Activated CD4-positive, alpha-beta T cell treated with anti-CD3 and anti-CD28 coated beads, Interleukin-2, amount 10 ng/mL, durations not matched to agents 24 days and 14 days (primary cell): Measurements from ENCODE around the gene ZSCAN21. TPM values are rescaled to one million over a fixed set of nuclear protein-coding genes. Genes with fewer than 3 reads are reported as not detected.

Source experiments
- DNase-seq: peaks from one replicate; pipeline ENCODE4 v3.0.0; 2022
- H3K27ac Mint-ChIP-seq: one replicate; pipeline ENCODE4 v1.8.0; 2022; ENCODE audit warnings: mild to moderate bottlenecking, mixed read lengths
- H3K27me3 Mint-ChIP-seq: one replicate; pipeline ENCODE4 v1.8.0; 2022; ENCODE audit warnings: mixed read lengths
- H3K36me3 Mint-ChIP-seq: one replicate; pipeline ENCODE4 v1.8.0; 2022; ENCODE audit warnings: low read depth, mild to moderate bottlenecking, mixed read lengths
- H3K4me1 Mint-ChIP-seq: one replicate; pipeline ENCODE4 v1.8.0; 2021; ENCODE audit warnings: mixed read lengths
- H3K4me3 Mint-ChIP-seq: one replicate; pipeline ENCODE4 v1.8.0; 2022; ENCODE audit warnings: mild to moderate bottlenecking, moderate library complexity, mixed read lengths
- H3K9me3 Mint-ChIP-seq: one replicate; pipeline ENCODE4 v1.8.0; 2021; ENCODE audit warnings: mixed read lengths
- intact Hi-C: fragments of 100-400 bp; cut with micrococcal nuclease; formaldehyde crosslinking; loops from one replicate; pipeline ENCODE4 v1.15.1; 2023
- total RNA-seq: library from RNA; stranded (reverse); gene quantifications from 2 replicates; pipeline ENCODE4 v1.2.3, GENCODE V29; 2022

ZSCAN21 gene
- total RNA-seq, 1 donor from 2014 or later: 8.0 TPM

DNA sequence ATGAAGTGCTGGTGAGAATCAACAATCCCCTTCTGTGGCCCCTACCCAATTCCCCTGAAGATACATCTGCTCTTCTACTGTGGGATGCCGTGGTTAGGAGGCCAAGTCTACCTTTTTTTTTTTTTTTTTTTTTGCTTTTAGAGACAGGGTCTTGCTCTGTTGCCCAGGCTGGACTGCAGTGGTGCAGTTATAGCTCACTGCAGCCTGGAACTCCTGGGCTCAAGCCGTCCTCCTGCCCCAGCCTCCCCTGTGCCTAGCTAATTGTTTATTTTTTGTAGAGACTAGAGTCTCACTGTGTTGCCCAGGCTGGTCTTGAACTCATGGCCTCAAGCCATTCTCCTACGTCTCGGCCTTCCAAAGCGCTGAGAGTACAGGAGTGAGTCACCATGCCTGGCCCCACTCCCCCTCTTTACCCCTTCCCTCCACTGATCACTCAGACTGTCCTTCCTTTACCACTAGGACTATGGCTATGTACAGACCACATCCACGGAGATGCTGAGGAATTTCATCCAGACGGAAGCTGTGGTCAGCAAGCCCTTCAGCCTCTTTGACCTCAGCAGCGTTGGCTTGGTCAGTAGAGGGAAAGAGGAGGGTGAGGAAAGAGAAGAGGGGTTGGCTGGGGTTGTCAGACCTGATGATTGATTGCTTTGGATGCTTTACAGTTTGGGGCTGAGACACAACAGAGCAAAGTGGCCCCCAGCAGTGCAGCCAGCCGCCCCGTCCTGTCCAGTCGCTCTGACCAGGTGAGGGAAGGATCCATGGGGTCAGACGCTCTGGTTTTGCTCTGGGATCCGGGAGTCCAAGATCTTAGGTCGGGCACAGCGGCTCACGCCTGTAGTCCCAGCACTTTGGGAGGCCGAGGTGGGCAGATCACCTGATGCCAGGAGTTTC is 53.6 kb downstream of the ZSCAN21 start:
- Mint-ChIP-seq H3K9me3 (no peaks in the 10 kb centered on the region), H3K4me3 (peak overlapping the region; percentile 94), H3K36me3 (peaks cover 43% of the 10 kb centered on the region), H3K4me1 (peaks cover 25% of the 10 kb centered on the region), H3K27ac (no peak overlapping the region), H3K27me3 (no peaks in the 10 kb centered on the region)
- no peak for DNase-seq
- intact Hi-C loops: no loop called here

DNA sequence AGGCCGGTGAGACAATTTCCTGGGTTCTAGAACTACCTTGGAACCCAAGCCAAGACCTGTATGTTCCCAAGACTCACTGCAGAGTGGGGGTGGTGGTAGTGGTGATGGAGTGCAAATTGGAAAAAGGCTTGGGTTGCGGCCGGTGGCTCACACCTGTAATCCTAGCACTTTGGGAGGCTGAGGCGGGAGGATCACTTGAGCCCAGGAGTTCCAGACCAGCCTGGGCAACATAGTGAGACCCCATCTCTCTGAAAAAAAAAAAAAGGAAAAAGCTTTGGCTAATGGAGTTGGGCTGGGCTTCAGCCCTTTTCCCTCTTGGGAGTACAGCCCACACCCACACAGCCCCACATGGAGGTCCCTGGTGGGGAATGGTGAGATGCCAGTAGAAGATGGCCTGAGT is 56.0 kb downstream of the ZSCAN21 start:
- no peak overlapping the region for H3K4me3 Mint-ChIP-seq
- H3K9me3 Mint-ChIP-seq: no peaks in the 10 kb centered on the region
- intact Hi-C loops: no loop called here
- no peaks in the 10 kb centered on the region for H3K27me3 Mint-ChIP-seq
- H3K4me1 Mint-ChIP-seq: peaks cover 5% of the 10 kb centered on the region
- no peak for DNase-seq
- H3K27ac Mint-ChIP-seq: no peak overlapping the region
- peaks cover 38% of the 10 kb centered on the region for H3K36me3 Mint-ChIP-seq

DNA sequence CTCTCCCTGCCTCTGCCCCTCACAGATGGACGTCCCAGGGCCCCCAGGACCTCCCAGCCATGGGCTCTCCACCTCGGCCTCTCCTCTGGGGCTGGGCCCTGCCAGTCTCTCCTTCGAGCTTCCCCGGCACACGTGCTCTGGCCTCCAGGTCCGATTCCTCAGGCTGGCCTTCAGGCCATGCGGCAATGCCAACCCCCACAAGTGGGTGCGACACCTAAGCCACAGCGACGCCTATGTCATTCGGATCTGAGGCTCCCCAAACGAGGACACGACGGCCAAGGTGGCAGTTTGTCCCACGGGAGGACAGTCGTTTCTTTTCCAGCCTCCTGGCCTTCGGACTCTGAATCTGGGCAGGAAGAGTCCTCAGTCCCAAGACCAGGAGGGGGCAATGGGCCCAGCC is 57.1 kb downstream of the ZSCAN21 start:
- H3K36me3 Mint-ChIP-seq: peaks cover 44% of the 10 kb centered on the region
- no peaks in the 10 kb centered on the region for H3K27me3 Mint-ChIP-seq
- intact Hi-C loops: no loop called here
- no peak for DNase-seq
- no peak overlapping the region for H3K27ac Mint-ChIP-seq
- peaks cover 3% of the 10 kb centered on the region for H3K4me1 Mint-ChIP-seq
- no peaks in the 10 kb centered on the region for H3K9me3 Mint-ChIP-seq
- no peak overlapping the region for H3K4me3 Mint-ChIP-seq

DNA sequence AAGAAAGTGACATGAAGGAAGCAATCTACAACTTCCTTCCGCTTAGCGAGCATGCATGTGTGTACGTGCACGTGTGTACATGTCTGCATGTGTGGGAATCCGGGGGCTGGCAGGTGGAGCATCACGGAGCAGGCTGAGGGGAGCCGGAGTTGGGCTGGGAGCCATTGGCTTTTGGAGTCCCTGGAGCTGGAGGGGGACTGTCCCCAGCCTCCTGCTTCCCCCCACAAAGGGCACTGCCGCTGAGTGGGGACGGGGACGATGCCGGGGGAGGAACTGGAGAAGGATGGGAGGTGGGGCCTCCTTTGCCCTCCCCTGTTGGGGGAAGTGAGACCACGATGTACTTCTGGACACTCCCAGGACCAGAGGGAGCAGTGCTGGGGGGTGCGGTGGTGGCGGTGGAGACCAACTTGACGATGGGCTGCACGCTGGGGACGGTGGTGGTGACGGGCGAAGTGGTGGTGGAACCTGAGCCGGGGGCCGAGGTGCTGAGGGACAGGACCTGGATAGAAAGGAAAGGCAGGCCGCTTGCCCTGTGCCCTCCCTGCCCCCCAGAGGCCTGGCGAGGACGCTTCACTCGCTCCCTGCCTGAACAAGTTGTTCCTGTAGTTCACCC is 57.7 kb downstream of the ZSCAN21 start:
- peaks cover 46% of the 10 kb centered on the region for H3K36me3 Mint-ChIP-seq
- no peaks in the 10 kb centered on the region for H3K9me3 Mint-ChIP-seq
- intact Hi-C loops: no loop called here
- no peak overlapping the region for H3K4me3 Mint-ChIP-seq
- no peak for DNase-seq
- no peaks in the 10 kb centered on the region for H3K27me3 Mint-ChIP-seq
- peaks cover 3% of the 10 kb centered on the region for H3K4me1 Mint-ChIP-seq
- H3K27ac Mint-ChIP-seq: no peak overlapping the region

DNA sequence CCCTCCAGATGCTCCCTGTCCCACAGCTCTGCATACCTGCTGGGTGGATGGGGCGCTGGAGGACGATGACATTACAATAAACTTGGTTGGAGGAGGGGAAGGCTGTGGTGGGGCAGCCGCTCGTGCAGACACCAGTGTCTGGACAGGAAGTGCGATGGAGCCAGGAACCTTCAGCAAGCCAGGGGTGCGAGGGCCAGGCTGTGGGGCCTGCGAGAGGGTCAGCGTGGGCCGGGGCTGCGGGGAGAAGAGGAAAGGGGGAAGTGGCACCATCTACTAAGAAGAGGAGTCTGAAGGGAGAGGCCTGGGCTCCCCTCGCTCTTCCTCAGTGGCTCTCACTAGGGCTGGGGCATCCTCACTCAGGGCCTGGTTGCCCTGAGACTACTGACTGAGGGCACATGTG is 58.3 kb downstream of the ZSCAN21 start:
- intact Hi-C loops: no loop called here

DNA sequence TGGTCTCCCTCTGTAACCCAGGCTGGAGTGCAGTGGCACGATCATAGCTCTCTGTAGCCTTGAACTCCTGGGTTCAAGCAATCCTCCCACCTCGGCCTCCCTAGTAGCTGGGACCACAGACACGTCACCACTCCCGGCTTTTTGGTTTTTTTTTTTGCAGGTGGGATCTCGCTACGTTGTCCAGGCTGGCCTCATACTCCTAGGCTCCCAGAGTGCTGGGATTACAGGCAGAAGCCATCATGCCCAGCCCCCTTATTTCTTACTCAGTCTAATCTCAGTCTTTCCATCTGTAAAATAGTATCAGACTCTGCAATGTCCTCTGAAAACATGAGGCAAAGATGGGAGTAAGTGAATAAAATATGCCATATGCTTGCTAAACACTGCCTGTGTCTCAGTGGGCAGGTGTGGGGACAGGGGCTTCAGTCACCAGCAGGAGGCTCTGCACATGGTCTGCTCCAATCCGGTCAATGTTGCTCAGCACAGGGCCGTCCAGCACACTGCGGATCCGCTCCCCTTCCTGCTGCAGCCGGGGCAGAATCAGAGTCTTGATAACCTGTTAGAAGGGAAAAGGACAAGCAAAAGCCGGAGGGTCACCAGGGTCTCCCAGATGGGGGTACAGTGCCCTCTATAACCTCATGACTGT is 60.1 kb downstream of the ZSCAN21 start:
- DNase-seq: no peak
- no peaks in the 10 kb centered on the region for H3K9me3 Mint-ChIP-seq
- H3K4me3 Mint-ChIP-seq: no peak overlapping the region
- no peaks in the 10 kb centered on the region for H3K27me3 Mint-ChIP-seq
- no peaks in the 10 kb centered on the region for H3K4me1 Mint-ChIP-seq
- intact Hi-C loops: no loop called here
- H3K36me3 Mint-ChIP-seq: peaks cover 50% of the 10 kb centered on the region
- no peak overlapping the region for H3K27ac Mint-ChIP-seq

More for the DNA sequence above, 58.3 kb downstream of the ZSCAN21 start:
- Mint-ChIP-seq H3K4me1 (no peaks in the 10 kb centered on the region), H3K4me3 (no peak overlapping the region), H3K9me3 (no peaks in the 10 kb centered on the region), H3K36me3 (peaks cover 50% of the 10 kb centered on the region), H3K27me3 (no peaks in the 10 kb centered on the region), H3K27ac (no peak overlapping the region)
- DNase-seq: no peak

DNA sequence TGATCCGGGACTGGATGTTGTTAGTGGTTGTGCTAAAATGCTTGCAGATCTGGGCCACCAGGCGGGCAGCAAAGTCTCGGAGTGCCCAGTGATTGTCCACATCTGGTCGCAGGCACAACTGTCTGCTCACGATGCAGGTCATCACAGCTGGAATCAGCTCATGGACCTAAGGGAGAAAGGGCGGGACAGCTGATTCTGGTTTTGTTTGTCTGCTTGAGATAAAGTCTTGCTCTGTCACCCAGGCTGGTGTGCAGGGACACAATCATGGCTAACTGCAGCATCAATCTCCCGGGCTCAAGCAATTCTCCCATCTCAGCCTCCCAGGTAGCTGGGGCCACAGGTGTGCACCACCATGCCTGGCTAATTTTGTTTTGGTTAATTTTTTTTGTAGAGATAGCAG is 61.6 kb downstream of the ZSCAN21 start:
- H3K27me3 Mint-ChIP-seq: no peaks in the 10 kb centered on the region
- no peak overlapping the region for H3K4me3 Mint-ChIP-seq

DNA sequence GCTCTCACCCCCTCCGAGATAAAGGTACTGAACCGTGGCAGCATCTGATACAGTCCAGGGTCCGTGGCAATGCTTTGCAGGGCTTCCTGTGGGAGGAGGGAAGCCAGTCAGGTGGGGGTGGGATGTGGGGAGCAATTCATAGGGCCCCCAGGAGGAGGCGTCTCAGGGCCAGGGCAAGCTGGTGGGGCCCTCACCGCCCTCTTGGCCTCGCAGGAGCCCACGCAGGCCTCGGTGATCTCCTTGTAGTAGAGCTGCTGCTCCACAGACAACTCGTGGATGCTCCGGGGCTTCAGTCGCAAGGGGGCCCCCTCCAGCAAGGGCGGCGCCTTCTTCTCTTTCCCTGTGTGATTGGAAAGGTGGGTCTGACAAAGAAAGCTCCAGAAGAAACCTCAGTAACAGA is 62.3 kb downstream of the ZSCAN21 start:
- Mint-ChIP-seq H3K27me3 (no peaks in the 10 kb centered on the region), H3K36me3 (peaks cover 50% of the 10 kb centered on the region), H3K4me1 (peaks cover 2% of the 10 kb centered on the region), H3K27ac (no peak overlapping the region), H3K9me3 (no peaks in the 10 kb centered on the region), H3K4me3 (no peak overlapping the region)
- no peak for DNase-seq
- intact Hi-C loops: no loop called here

More for the DNA sequence above, 61.6 kb downstream of the ZSCAN21 start:
- Mint-ChIP-seq H3K4me1 (peaks cover 2% of the 10 kb centered on the region), H3K9me3 (no peaks in the 10 kb centered on the region), H3K27ac (no peak overlapping the region), H3K36me3 (peaks cover 53% of the 10 kb centered on the region)
- DNase-seq: no peak
- intact Hi-C loops: no loop called here

Other genes starting within 250 kb of the ZSCAN21 start
- not detected in 2 replicates for gene CYP3A43, start 221.8 kb upstream of the ZSCAN21 start, total RNA-seq
- 0.19 and 0.33 TPM in 2 replicates for gene OR2AE1, start 172.7 kb upstream of the ZSCAN21 start, total RNA-seq
- gene TRIM4, start 130.2 kb upstream of the ZSCAN21 start, total RNA-seq: 22.3 and 24.0 TPM in 2 replicates
- 0.36 TPM in 1 of 2 replicates, not detected in the other for gene GJC3, start 120.2 kb upstream of the ZSCAN21 start, total RNA-seq
- not detected in 2 replicates for gene AZGP1, start 73.7 kb upstream of the ZSCAN21 start, total RNA-seq
- 54.8 and 56.3 TPM in 2 replicates for gene ZKSCAN1, start 34.2 kb upstream of the ZSCAN21 start, total RNA-seq
- gene ZNF3, start 31.9 kb downstream of the ZSCAN21 start, total RNA-seq: 21.5 and 23.3 TPM in 2 replicates
- gene COPS6, start 39.2 kb downstream of the ZSCAN21 start, total RNA-seq: 109 and 114 TPM in 2 replicates
- 464 and 469 TPM in 2 replicates for gene MCM7, start 51.6 kb downstream of the ZSCAN21 start, total RNA-seq
- 13.5 and 16.4 TPM in 2 replicates for gene AP4M1, start 51.9 kb downstream of the ZSCAN21 start, total RNA-seq
- gene TAF6, start 69.6 kb downstream of the ZSCAN21 start, total RNA-seq: 68.4 and 71.5 TPM in 2 replicates
- gene CNPY4, start 69.9 kb downstream of the ZSCAN21 start, total RNA-seq: 16.2 and 17.0 TPM in 2 replicates
- 3.0 and 3.5 TPM in 2 replicates for gene MBLAC1, start 77.2 kb downstream of the ZSCAN21 start, total RNA-seq
- gene LAMTOR4, start 99.1 kb downstream of the ZSCAN21 start, total RNA-seq: 123 and 126 TPM in 2 replicates
- 31.7 and 39.2 TPM in 2 replicates for gene TRAPPC14, start 108.9 kb downstream of the ZSCAN21 start, total RNA-seq
- 2.1 TPM in 2 replicates for gene GAL3ST4, start 118.8 kb downstream of the ZSCAN21 start, total RNA-seq
- gene GPC2, start 127.6 kb downstream of the ZSCAN21 start, total RNA-seq: 6.3 and 7.9 TPM in 2 replicates
- 23.7 TPM in 2 replicates for gene STAG3, start 128.1 kb downstream of the ZSCAN21 start, total RNA-seq
- 20.9 and 21.6 TPM in 2 replicates for gene PVRIG, start 170.2 kb downstream of the ZSCAN21 start, total RNA-seq